OCI-LY3 (cell line): Measurements from ENCODE around the gene RCN2.

ENCODE experiments used
- EZH2phosphoT487 ChIP-seq: fragments of 200-600 bp; shearing (Covaris generic); IDR thresholded peaks from 2 replicates; pipeline ENCODE4 v1.6.1; 2018; ENCODE audit warnings: antibody characterized with exemption, mixed run types, low read depth
- TF ChIP-seq, protein P1 (sequence below): fragments of 200-600, 300-600 bp; sonication (generic); IDR thresholded peaks from 2 replicates; pipeline ENCODE4 v1.5.1; 2014; ENCODE audit warnings: antibody characterized with exemption, low read length, low read depth

DNA sequence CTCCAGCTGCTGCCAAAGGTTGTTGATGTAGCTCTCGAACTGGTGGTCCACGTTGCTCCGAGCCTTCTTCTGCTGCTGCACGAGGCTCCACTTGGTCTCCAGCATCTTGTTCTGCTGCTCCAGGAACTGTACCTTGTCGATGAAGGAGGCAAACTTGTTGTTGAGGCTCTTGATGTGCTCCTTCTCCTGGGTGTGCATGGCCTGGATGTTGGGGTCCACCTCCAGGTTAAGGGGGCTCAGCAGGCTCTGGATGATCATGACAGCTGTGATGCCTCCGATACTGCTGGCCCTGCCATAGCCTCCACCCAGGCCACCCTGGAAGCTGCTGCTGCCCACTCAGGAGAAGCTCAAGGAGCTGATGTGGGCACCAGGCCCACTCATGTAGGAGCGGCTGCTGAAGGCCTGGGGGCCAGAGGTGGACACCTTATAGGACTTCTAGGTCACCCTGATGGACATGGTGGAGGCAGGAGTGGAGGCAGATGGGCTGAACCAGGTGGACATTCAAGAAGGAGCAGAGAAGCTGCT, 48.5 kb downstream of the RCN2 start:
- TF ChIP-seq, protein P1, sequence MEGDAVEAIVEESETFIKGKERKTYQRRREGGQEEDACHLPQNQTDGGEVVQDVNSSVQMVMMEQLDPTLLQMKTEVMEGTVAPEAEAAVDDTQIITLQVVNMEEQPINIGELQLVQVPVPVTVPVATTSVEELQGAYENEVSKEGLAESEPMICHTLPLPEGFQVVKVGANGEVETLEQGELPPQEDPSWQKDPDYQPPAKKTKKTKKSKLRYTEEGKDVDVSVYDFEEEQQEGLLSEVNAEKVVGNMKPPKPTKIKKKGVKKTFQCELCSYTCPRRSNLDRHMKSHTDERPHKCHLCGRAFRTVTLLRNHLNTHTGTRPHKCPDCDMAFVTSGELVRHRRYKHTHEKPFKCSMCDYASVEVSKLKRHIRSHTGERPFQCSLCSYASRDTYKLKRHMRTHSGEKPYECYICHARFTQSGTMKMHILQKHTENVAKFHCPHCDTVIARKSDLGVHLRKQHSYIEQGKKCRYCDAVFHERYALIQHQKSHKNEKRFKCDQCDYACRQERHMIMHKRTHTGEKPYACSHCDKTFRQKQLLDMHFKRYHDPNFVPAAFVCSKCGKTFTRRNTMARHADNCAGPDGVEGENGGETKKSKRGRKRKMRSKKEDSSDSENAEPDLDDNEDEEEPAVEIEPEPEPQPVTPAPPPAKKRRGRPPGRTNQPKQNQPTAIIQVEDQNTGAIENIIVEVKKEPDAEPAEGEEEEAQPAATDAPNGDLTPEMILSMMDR: no peak
- no peak for TF ChIP-seq EZH2phosphoT487
